Neuronal stem cell (in vitro differentiated cells): ENCODE data around the gene NF2.

Experiments
- DNase-seq: peaks from one replicate; pipeline ENCODE4 v3.0.0-alpha.2; 2013; ENCODE audit warnings: low spot score
- H2AFZ ChIP-seq: one replicate; pipeline ENCODE4 v1.6.1; 2013; ENCODE audit warnings: mild to moderate bottlenecking, low read length, inconsistent platforms
- H2AK5ac ChIP-seq: 2 replicates; pipeline ENCODE4 v1.6.1; 2013; ENCODE audit warnings: low read depth, mild to moderate bottlenecking, inconsistent platforms, low read length, moderate library complexity, mixed read lengths
- H2BK120ac ChIP-seq: 2 replicates; pipeline ENCODE4 v1.6.1; 2013; ENCODE audit warnings: low read depth, mild to moderate bottlenecking, inconsistent platforms, low read length, moderate library complexity, mixed read lengths
- H2BK12ac ChIP-seq: one replicate; pipeline ENCODE4 v1.6.1; 2013; ENCODE audit warnings: low read length, inconsistent platforms
- H2BK15ac ChIP-seq: 2 replicates; pipeline ENCODE4 v1.6.1; 2013; ENCODE audit warnings: mild to moderate bottlenecking, low read length, inconsistent platforms, mixed read lengths
- H2BK5ac ChIP-seq: one replicate; pipeline ENCODE4 v1.6.1; 2013; ENCODE audit warnings: inconsistent platforms, mild to moderate bottlenecking, low read length, moderate library complexity
- H3K14ac ChIP-seq: one replicate; pipeline ENCODE4 v1.6.1; 2013; ENCODE audit warnings: low read length, inconsistent platforms
- H3K18ac ChIP-seq: 2 replicates; pipeline ENCODE4 v1.6.1; 2013; ENCODE audit warnings: low read length, inconsistent platforms
- H3K23ac ChIP-seq: 2 replicates; pipeline ENCODE4 v1.6.1; 2013; ENCODE audit warnings: low read depth, mild to moderate bottlenecking, mixed read lengths, low read length, inconsistent platforms; ENCODE audit not compliant: poor library complexity
- H3K27ac ChIP-seq: replicated peaks from 3 replicates; pipeline ENCODE4 v1.5.1; 2013; ENCODE audit warnings: low read length, inconsistent platforms
- H3K27me3 ChIP-seq, 3 experiments: 2 replicates each; pipeline ENCODE4 v1.6.1; 2013; ENCODE audit warnings: low read length in 3 of 3, mild to moderate bottlenecking in 2 of 3, inconsistent platforms in 1 of 3, low read depth in 1 of 3, mixed read lengths in 1 of 3, moderate library complexity in 1 of 3; ENCODE audit not compliant: control insufficient read depth in 3 of 3, insufficient read depth in 3 of 3
- H3K36me3 ChIP-seq, 2 donors: replicated peaks in 1 of 2; 2 replicates each; pipeline ENCODE4 v1.6.1; 2013; ENCODE audit warnings: low read length in 2 of 2; ENCODE audit not compliant: control insufficient read depth in 2 of 2, insufficient read depth in 2 of 2
- H3K4ac ChIP-seq: 2 replicates; pipeline ENCODE4 v1.6.1; 2013; ENCODE audit warnings: inconsistent platforms, mild to moderate bottlenecking, low read length, moderate library complexity
- H3K4me1 ChIP-seq, 2 donors: 1 replicate in 1 of 2; 2 replicates in 1 of 2; pipeline ENCODE4 v1.6.1; 2013; ENCODE audit warnings: low read length in 2 of 2, low read depth in 1 of 2; ENCODE audit not compliant: control insufficient read depth in 2 of 2, insufficient read depth in 1 of 2
- H3K4me2 ChIP-seq: one replicate; pipeline ENCODE4 v1.6.1; 2013; ENCODE audit warnings: mild to moderate bottlenecking, low read length, inconsistent platforms; ENCODE audit not compliant: insufficient read depth, poor library complexity, severe bottlenecking
- H3K4me3 ChIP-seq, 2 donors: 2 replicates each; pipeline ENCODE4 v1.5.1; 2013; ENCODE audit warnings: low read length in 2 of 2, mild to moderate bottlenecking in 2 of 2, inconsistent platforms in 1 of 2, moderate library complexity in 1 of 2
- H3K79me1 ChIP-seq: one replicate; pipeline ENCODE4 v1.6.1; 2013; ENCODE audit warnings: low read depth, mild to moderate bottlenecking, inconsistent platforms, low read length, moderate library complexity
- H3K9ac ChIP-seq: one replicate; pipeline ENCODE4 v1.6.1; 2013; ENCODE audit warnings: mild to moderate bottlenecking, low read depth, low read length, inconsistent platforms; ENCODE audit not compliant: poor library complexity
- H3K9me3 ChIP-seq, 2 donors: replicated peaks in 1 of 2; 2 replicates each; pipeline versions ENCODE3 to v1.6.1; 2013; ENCODE audit warnings: low read length in 2 of 2, mild to moderate bottlenecking in 2 of 2, inconsistent platforms in 1 of 2, low read depth in 1 of 2, mixed read lengths in 1 of 2, moderate library complexity in 1 of 2; ENCODE audit not compliant: control insufficient read depth in 2 of 2, insufficient read depth in 1 of 2
- H4K8ac ChIP-seq: one replicate; pipeline ENCODE4 v1.6.1; 2013; ENCODE audit warnings: low read depth, mild to moderate bottlenecking, inconsistent platforms, low read length, moderate library complexity
- H4K91ac ChIP-seq: one replicate; pipeline ENCODE4 v1.6.1; 2013; ENCODE audit warnings: low read length, low read depth, mild to moderate bottlenecking, inconsistent platforms; ENCODE audit not compliant: poor library complexity
- WGBS, 2 donors: extraction: QIAGEN DNeasy Blood & Tissue Kit; methylation state at CpG; one replicate each; pipeline ENCODE4 v1.1.7; 2013; ENCODE audit warnings: missing lambda C conversion rate in 2 of 2, mixed read lengths in 1 of 2; ENCODE audit not compliant: insufficient read length in 2 of 2, insufficient replicate concordance in 1 of 2; ENCODE audit errors: extremely low coverage in 2 of 2; 5-methylcytosine and 5-hydroxymethylcytosine counted together

Gene NF2

GRCh38 chr22:29720811-29721323 lies 117.4 kb downstream of the NF2 start:
- H3K4me3 ChIP-seq = peak overlapping the region in 1 of 2 donors; percentile 41
- peak overlapping the region; percentile 24 for H2BK5ac ChIP-seq
- no peak for DNase-seq
- no peak overlapping the region for H2AK5ac ChIP-seq
- no peak overlapping the region for H2BK15ac ChIP-seq
- H3K14ac ChIP-seq = peak overlapping the region; percentile 71
- H3K4ac ChIP-seq = no peak overlapping the region
- WGBS, 2 donors = no CpG with 5 or more reads among the region's 53 CpGs
- H3K4me2 ChIP-seq = peak overlapping the region; percentile 28
- no peak overlapping the region for H2BK120ac ChIP-seq
- peak overlapping the region; percentile 76 for H3K18ac ChIP-seq
- H2BK12ac ChIP-seq = no peak overlapping the region
- H3K27me3 ChIP-seq = peaks cover 18 to 86% (median 48%) of the 10 kb centered on the region in 3 experiments
- H3K79me1 ChIP-seq = peaks cover 4% of the 10 kb centered on the region
- no peak overlapping the region for H3K9ac ChIP-seq
- peaks cover 0 to 3% of the 10 kb centered on the region in 2 donors for H3K4me1 ChIP-seq
- peak overlapping the region; percentile 51 for H2AFZ ChIP-seq
- no peak overlapping the region for H3K27ac ChIP-seq
- H3K9me3 ChIP-seq = peaks cover 0 to 4% of the 10 kb centered on the region in 2 donors
- no peak overlapping the region for H4K8ac ChIP-seq
- no peak overlapping the region for H3K23ac ChIP-seq
- H3K36me3 ChIP-seq = no peaks in the 10 kb centered on the region
- H4K91ac ChIP-seq = no peak overlapping the region

DNA sequence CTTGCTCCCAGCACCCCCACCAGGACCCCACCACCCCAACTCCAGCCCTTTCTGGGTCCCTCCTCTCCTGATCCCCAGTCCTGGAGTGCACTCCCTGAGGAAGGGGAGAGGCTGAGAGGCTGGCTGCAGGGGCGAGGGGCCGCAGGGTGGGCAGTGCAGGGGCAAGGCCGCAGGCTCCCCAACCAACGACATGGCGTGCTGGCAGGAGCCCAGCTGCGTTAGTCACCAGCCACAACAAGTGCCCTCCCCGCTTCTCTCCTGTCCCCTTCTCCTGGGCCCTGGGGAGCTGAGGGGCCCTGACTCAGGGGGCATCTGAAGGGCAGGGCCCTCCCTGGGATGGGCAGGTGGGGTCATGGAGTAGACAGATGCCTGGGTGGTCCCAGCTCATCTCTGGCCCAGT lies 118.7 kb downstream of the NF2 start:
- H3K4me2 ChIP-seq = no peak overlapping the region
- no peak for DNase-seq
- peaks cover 18 to 81% (median 44%) of the 10 kb centered on the region in 3 experiments for H3K27me3 ChIP-seq
- H3K9me3 ChIP-seq = peaks cover 0 to 2% of the 10 kb centered on the region in 2 donors
- no peak overlapping the region for H4K8ac ChIP-seq
- H3K27ac ChIP-seq = no peak overlapping the region
- H3K79me1 ChIP-seq = peaks cover 3% of the 10 kb centered on the region
- H2BK12ac ChIP-seq = no peak overlapping the region
- H3K23ac ChIP-seq = peak overlapping the region; percentile 67
- H3K4ac ChIP-seq = no peak overlapping the region
- H2BK120ac ChIP-seq = no peak overlapping the region
- H3K18ac ChIP-seq = no peak overlapping the region
- H3K4me1 ChIP-seq = peaks cover 0 to 5% of the 10 kb centered on the region in 2 donors
- no peak overlapping the region for H2BK5ac ChIP-seq
- no peak overlapping the region for H3K14ac ChIP-seq
- no peaks in the 10 kb centered on the region for H3K36me3 ChIP-seq
- no peak overlapping the region for H4K91ac ChIP-seq
- no peak overlapping the region for H3K9ac ChIP-seq
- WGBS, 2 donors = no CpG with 5 or more reads among the region's 7 CpGs
- no peak overlapping the region for H2AK5ac ChIP-seq
- no peak overlapping the region for H2BK15ac ChIP-seq
- H2AFZ ChIP-seq = no peak overlapping the region
- no peak overlapping the region for H3K4me3 ChIP-seq

DNA sequence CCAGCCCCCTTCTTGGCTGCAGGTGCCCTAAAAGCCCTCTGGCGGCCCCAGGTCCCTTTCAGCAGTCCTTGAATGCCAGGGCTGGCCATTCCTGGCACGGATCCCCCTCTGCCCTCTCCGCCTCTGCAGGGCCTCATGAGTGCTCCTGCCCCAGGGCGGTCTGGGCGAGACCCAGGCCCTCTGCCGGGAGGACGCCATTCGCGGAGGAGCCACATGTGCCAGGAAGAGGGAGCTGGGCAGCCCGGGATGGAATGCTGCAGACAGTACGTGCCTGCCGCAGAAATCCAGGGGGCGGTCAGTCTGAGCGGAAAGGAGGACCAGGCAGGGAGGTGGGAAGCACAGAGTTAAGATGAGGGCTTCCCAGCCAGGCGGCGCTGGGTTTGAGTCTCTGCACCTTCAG lies 119.2 kb downstream of the NF2 start:
- no peak overlapping the region for H3K4me2 ChIP-seq
- no peak overlapping the region for H2BK5ac ChIP-seq
- no peak overlapping the region for H4K8ac ChIP-seq
- H3K23ac ChIP-seq = peak overlapping the region; percentile 67
- peaks cover 0 to 2% of the 10 kb centered on the region in 2 donors for H3K9me3 ChIP-seq
- no peak overlapping the region for H3K14ac ChIP-seq
- no peak overlapping the region for H3K4ac ChIP-seq
- no peak overlapping the region for H2BK120ac ChIP-seq
- H3K4me3 ChIP-seq = no peak overlapping the region
- WGBS, 2 donors = no CpG with 5 or more reads among the region's 16 CpGs
- H2AK5ac ChIP-seq = no peak overlapping the region
- peaks cover 3% of the 10 kb centered on the region for H3K79me1 ChIP-seq
- no peak overlapping the region for H3K27ac ChIP-seq
- H2BK12ac ChIP-seq = peak overlapping the region; percentile 66
- no peak overlapping the region for H3K9ac ChIP-seq
- H3K4me1 ChIP-seq = peaks cover 0 to 5% of the 10 kb centered on the region in 2 donors
- no peaks in the 10 kb centered on the region for H3K36me3 ChIP-seq
- peaks cover 18 to 77% (median 42%) of the 10 kb centered on the region in 3 experiments for H3K27me3 ChIP-seq
- H2BK15ac ChIP-seq = no peak overlapping the region
- H2AFZ ChIP-seq = no peak overlapping the region
- H3K18ac ChIP-seq = no peak overlapping the region
- no peak for DNase-seq
- no peak overlapping the region for H4K91ac ChIP-seq

DNA sequence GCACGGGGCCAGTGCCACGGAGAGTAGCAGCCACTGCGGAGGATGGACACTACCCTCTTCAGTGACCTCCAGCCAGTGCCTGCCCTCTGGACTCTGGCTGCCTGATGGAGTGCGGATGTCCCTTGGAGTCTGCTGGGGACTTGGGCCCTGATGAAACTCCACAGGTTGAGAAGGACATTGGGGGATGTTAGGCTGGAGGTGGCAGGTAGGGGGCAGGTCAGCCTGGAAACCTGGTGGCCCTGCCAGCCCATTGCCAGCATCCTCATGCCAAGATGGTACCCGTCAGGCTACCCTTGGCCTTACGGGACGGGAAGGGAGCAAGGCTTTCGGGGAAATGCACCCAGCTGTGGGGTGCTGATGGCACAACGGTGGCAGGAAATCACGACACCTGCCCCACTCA lies 120.3 kb downstream of the NF2 start:
- Histone ChIP-seq H2AK5ac (peak overlapping the region; percentile 31), H2AFZ (no peak overlapping the region), H2BK12ac (no peak overlapping the region), H3K27ac (no peak overlapping the region), H3K9ac (no peak overlapping the region), H3K23ac (peak overlapping the region; percentile 6), H4K91ac (no peak overlapping the region), H3K79me1 (peaks cover 3% of the 10 kb centered on the region), H2BK15ac (no peak overlapping the region), H3K36me3 (no peaks in the 10 kb centered on the region), H3K9me3 (peaks cover 0 to 2% of the 10 kb centered on the region in 2 donors), H3K14ac (no peak overlapping the region), H4K8ac (no peak overlapping the region), H2BK120ac (no peak overlapping the region), H3K4me1 (peaks cover 0 to 5% of the 10 kb centered on the region in 2 donors), H3K4me2 (no peak overlapping the region), H2BK5ac (no peak overlapping the region), H3K4me3 (no peak overlapping the region), H3K4ac (no peak overlapping the region), H3K27me3 (peaks cover 18 to 65% (median 33%) of the 10 kb centered on the region in 3 experiments), H3K18ac (peak overlapping the region; percentile 64)
- DNase-seq = no peak
- no CpG with 5 or more reads among the region's 10 CpGs for WGBS, 2 donors
